ENCODE measurements around the gene RANBP3. TPM values are rescaled to one million over a fixed set of nuclear protein-coding genes. Genes with fewer than 3 reads are reported as not detected.
"Not testable (repeated sequence)": the region's sequence is repeated elsewhere in the genome, so short reads cannot be mapped to it uniquely, and the experiment has no call there.

Gene RANBP3
- polyA plus RNA-seq, 3 donors: 54.4 to 66.9 (median 63.4) TPM

DNA sequence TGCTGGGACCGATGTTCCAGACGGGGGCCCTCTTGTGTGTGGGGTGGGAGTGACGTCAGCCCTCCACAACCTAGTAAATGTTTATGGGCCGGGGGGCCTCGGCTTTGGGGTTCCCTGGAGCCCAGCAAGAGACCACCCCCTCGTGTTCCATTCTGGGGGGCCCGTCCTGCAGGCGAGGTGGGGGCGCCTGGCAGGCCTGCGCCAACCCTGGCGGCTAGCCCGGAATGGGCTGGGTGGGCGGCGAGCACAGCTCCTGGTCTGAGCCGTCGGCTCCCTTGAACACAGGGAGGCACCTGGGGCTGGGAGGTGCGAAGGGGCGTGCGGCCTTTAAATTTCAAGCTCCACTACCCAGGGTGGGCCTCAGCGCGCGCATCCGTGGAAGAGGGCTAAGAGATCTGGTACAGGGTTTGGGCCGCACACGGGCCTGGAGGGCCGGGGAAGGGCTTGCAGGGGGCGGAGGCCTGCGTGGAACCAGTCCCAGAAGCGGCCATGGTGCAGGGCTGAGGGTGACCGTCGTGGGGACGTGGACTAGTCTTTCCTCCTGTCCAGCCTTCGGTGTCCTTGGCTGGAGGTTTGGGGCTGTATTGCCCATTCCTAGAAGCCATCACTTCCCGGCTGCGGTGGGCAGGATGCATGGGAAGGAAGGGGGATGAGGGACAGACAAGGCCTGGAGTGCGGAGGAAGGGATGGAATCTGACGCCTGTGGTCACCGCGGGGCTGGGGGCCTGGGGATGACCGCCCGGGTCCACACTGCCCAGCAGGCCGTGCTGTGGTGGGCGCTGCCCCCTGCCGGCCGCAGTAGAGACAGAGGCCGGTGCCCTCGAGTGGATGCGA, 85.8 kb downstream of the RANBP3 start:
- DNase-seq (ENCODE audit: low read depth in 3 of 3, low spot score in 2 of 3): no peak

DNA sequence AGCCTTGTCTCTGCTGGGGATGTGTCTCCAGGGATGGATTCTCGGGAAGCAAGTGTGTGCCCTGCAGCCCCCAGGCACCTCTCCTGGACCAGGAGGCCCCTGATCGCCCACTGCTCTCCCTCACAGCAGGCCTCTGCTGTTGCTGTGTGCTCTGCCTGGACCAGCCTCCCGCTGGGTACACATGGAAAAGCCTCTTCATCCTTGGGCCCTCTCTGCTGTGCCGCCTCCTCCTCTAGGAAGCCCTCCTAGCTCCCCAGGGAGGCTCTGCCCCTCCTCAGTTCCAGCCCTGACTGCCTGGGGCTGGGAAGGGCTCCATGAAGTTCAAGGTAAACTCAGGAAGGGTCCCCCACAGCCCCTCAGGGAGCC, 86.4 kb downstream of the RANBP3 start:
- no peak for DNase-seq (ENCODE audit: low read depth in 3 of 3, low spot score in 2 of 3)

DNA sequence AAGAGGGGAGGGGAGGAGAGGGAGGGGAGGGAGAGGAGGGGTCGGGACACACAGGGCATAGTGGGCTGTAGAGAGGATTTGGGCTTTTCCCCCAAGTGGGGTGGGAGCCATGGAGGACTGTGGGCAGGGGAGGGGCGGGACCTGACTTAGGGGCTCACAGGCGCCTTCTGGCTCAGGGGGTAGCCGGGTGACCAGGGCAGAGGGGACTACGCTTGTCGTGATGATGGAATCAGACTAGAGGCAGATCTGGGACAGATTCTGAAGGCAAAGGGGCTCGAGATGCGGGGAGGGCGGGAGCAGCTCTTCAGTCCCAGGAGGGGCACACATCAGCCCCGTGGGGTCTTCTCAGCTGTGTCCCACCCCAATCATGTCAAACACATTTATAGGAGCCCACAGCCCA, 87.8 kb downstream of the RANBP3 start:
- no peak for DNase-seq (ENCODE audit: low read depth in 3 of 3, low spot score in 2 of 3)

DNA sequence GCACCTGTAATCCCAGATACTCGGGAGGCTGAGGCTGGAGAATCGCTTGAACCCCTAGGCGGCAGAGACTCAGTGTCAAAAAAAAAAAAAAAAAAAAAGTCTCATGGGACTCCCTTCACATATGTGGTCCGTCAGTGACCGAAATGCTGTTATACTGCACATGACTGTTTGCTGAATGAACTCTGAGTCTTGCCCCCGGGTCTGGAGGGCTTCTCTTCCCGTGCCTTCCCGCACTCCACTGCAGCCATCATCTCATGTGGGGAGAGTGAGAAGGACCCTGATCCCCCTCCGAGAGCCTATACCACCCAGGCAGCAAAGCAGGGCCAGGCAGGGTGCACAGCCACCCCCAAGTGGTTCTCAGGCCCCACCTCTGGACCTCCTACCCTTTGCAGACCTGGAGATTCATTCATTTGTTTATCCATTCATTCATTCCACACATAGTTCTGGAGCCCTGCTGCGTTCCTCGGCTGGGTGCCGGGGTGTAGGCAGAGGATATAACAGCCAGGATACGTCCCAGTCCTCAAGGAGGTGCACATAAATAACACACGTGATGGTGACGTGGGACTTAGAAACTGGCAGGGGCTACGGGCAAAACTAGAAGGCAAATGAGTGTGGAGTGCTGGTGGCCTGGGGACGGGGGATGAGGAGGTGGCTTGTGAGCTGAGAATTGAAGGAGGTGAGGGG, 88.5 kb downstream of the RANBP3 start:
- DNase-seq (ENCODE audit: low read depth in 3 of 3, low spot score in 2 of 3): no peak

GRCh38 chr19:5884065-5884811, 93.7 kb downstream of the RANBP3 start:
- DNase-seq (ENCODE audit: low read depth in 3 of 3, low spot score in 2 of 3): not testable (repeated sequence)

DNA sequence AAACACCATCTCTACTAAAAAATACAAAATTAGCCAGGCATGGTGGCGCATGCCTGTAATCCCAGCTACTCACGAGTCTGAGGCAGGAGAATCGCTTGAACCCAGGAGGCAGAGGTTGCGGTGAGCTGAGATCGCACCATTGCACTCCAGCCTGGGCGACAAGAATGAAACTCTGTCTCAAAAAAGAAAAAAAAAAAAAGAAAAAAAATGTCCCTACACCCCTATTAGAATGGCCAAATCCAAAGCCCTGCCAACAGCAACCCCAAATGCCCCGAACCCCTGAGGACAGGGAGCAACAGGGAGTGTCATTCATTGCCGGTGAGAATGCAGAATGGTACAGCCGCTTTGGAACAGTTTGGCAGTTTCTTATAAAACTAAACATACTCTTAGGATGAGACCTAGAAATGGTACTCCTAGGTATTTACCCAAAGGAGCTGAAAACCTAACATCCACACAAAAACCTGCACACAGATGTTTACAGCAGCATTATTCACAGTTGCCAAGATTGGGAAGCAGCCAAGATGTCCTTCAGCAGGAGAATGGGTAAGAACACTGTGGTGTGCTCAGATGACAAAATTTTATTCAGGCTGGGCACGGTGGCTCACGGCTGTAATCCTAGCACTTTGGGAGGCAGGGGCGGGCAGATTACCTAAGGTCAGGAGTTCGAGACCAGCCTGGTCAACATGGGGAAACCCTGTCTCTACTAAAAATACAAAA, 94.6 kb downstream of the RANBP3 start:
- not testable (repeated sequence) for DNase-seq (ENCODE audit: low read depth in 3 of 3, low spot score in 2 of 3)

GRCh38 chr19:5882421-5882968, 95.4 kb downstream of the RANBP3 start:
- DNase-seq (ENCODE audit: low read depth in 3 of 3, low spot score in 2 of 3): no peak

DNA sequence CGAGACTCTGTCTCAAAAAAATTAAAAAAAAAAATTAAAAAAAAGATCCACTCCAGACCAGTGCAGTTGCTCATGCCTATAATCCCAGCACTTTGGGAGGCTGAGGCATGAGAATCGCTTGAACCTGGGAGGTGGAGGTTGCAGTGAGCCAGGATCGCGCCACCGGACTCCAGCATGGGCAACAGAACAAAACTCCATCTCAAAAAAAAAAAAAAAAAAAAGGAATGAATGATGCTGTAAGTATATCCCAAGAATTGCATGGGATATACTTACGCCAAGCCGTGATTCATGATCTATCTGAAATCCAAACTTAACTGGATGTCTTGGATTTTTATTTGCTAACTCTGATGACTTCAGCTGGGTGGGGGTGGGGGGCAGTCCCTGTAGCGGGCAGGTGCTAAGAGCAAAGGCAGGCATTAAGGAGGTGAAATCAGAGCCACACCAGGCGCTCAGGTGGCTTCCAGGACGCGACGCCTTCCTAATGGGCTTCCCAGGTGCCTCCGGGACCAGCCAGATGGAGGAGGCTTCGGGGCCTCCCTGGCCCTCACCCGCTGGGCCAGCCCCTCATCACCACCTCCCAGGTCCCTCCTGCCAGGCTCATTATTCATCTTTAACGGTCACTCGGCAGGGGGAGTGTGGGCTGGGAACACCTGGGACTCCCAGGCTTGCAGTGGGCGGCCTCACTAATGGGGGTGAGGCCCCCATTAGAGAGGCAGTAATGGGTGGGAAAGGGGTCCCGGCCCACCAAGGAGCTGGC, 96.2 kb downstream of the RANBP3 start:
- DNase-seq (ENCODE audit: low read depth in 3 of 3, low spot score in 2 of 3): no peak

DNA sequence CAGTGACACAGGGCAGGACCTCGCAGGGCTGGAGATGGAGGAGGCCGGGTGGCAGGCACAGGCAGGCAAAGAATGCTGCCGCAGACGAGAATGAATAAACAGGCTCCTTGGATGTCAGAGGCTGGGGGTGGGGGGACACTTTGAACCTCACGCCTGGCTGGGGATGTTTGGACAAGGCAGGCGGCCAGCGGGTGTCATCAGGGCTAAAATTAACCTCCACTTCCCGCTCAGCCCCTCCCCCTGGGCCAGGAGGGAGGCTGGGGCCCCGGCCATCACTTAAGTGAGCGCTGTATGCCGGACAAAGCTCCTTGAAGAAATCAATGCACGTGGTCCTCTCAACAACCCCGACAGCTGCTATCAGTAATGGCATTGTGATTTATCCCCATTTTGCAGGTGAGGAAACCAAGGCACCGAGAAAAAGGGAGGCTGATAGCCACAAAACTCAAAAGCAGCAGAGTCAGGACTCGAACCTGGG, 97.3 kb downstream of the RANBP3 start:
- DNase-seq (ENCODE audit: low read depth in 3 of 3, low spot score in 2 of 3): no peak

GRCh38 chr19:5880196-5880595, 97.7 kb downstream of the RANBP3 start:
- no peak for DNase-seq (ENCODE audit: low read depth in 3 of 3, low spot score in 2 of 3)

DNA sequence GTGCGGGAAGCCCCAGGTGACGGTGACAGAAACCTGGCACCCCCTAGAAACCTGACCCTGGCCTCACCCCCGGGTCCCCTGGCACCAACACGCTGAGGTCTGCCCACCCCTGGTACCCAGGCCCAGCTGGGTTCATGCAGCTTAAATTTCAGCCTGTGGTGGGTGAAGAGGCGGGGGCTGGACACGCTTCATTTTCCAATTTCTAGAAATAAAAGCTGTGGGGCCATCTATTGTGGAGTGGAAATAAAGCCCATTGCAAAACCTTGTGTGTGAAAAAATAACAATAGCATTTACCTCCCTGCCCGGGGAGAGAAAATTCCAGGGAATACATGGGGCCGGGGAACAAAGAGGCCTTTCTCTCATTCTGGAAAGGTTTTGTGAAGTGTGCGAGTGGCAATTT, 100.1 kb downstream of the RANBP3 start:
- no peak for DNase-seq (ENCODE audit: low read depth in 3 of 3, low spot score in 2 of 3)

GRCh38 chr19:5877427-5877826, 100.5 kb downstream of the RANBP3 start:
- DNase-seq (ENCODE audit: low read depth in 3 of 3, low spot score in 2 of 3): no peak

DNA sequence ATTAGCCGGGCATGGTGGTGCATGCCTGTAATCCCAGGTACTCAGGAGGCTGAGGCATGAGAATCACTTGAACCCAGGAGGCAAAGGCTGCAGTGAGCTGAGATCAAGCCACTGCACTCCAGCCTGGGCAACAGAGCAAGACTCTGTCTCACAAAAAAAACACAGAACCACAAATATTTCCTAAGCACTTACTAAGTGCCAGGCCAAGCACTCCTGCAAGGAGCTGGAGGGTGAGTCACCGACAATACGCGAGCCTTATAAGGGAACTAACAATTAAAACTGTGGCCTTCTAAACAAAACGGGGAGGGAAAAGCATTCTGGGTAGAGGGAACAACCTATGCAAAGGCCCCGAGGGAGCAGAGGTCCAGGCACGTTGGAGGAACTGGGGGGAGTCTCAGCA, 103.4 kb downstream of the RANBP3 start:
- not testable (repeated sequence) for DNase-seq (ENCODE audit: low read depth in 3 of 3, low spot score in 2 of 3)

GRCh38 chr19:5873617-5874199, 104.2 kb downstream of the RANBP3 start:
- DNase-seq (ENCODE audit: low read depth in 3 of 3, low spot score in 2 of 3): no peak

DNA sequence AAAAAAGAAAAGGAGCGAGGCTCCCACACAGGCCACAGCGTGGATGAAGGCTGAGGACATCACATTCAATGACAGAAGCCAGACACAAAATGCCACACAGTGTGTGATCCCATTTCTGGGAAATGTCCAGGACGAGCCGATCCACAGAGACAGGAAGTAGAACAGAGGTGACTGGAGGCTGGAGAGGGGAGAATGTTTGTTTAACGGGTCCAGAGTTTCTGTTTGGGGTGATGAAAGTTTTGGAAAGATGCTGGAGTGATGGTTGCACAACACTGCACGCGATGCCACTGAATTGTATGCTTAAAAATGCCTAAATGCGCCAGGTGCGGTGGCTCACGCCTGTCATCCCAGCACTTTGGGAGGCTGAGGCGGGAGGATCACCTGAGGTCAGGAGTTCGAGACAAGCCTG, 107.0 kb downstream of the RANBP3 start:
- no peak for DNase-seq (ENCODE audit: low read depth in 3 of 3, low spot score in 2 of 3)

DNA sequence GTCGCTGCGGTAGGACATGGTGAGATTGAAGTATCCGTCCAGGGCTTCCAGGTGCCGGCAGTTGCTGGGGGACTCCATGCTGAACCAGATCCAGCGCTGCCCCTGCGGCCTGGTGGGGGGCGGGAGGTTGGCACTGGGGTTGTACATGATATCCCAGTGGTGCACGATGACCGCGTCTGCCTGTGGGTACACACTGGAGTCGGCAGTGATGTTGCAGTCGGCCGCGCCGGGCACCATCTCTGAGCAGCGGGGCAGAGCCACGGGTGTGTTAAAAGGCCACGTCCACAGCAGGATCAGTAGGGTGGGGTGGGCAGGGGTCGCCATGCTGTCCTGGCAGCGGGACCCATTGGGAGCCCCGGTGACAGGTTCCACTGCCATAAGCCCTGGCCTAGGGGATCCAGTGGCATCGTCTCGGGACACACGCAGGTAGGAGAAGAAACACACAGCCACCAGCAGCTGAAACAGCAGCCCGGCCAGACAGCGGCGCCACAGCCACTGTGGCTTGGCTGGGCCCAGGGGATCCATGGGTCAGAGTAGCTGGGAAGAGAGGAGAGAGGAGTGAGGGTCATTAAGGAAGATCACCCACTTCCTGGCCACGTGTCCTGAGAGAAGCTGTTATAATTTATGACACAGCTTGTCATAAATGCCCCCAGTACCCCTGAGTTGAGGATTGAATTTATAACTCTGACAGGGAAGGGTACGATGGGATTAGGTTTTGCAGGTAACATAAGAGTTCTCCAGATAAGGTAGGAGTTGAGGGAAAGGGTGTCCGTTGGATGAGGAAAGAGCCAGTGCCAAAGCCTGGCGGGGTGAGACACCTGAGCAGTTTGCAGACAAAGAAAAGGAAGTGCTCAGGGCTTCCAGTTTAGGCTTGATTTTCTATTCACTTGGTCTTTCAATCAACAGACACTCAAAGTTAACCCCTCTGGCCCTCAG, 110.5 kb downstream of the RANBP3 start:
- DNase-seq (ENCODE audit: low read depth in 3 of 3, low spot score in 2 of 3): no peak

All from right renal cortex interstitium (tissue), 3 donors.